Measurements from ENCODE around the gene TNNT3.

Gene TNNT3

DNA sequence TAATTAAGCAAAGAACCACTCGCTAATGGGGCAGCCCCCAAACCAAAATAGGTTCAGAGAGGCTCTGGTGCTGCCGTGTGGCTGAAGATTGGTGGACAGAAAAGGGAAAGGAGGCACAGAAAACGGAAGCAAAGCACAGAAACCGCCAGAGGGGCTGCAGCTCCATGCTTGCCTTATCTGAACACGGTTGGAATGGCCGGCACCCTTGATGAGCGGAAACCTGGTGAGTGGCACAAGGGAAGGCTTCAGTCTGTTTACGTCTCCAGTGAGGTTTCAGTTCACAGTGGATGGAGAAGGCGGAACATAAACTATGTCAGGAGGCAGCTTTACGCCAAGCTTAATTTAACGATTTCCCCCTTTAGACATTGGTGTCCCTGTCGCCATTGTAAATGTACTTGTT lies 22.6 kb upstream of the TNNT3 start:
- no peak for DNase-seq (ENCODE audit: low read depth, low spot score)

GRCh38 chr11:1899090-1899489 lies 20.4 kb upstream of the TNNT3 start:
- no peak for DNase-seq (ENCODE audit: low read depth, low spot score)

GRCh38 chr11:1899686-1900085 lies 19.8 kb upstream of the TNNT3 start:
- DNase-seq (ENCODE audit: low read depth, low spot score) = no peak

GRCh38 chr11:1906181-1906580 lies 13.3 kb upstream of the TNNT3 start:
- no peak for DNase-seq (ENCODE audit: low read depth, low spot score)

GRCh38 chr11:1906611-1907423 lies 12.7 kb upstream of the TNNT3 start:
- no peak for DNase-seq (ENCODE audit: low read depth, low spot score)

- no peak for DNase-seq (ENCODE audit: low read depth, low spot score)
Measured at GRCh38 chr11:1908618-1909017, 10.9 kb upstream of the TNNT3 start.

- DNase-seq (ENCODE audit: low read depth, low spot score) = no peak
Measured at GRCh38 chr11:1909524-1909923, 10.0 kb upstream of the TNNT3 start.

- DNase-seq (ENCODE audit: low read depth, low spot score) = no peak
Measured at GRCh38 chr11:1912289-1912878, 7.1 kb upstream of the TNNT3 start.

GRCh38 chr11:1913271-1914060 lies 6.0 kb upstream of the TNNT3 start:
- no peak for DNase-seq (ENCODE audit: low read depth, low spot score)

GRCh38 chr11:1915795-1916131 lies 3.7 kb upstream of the TNNT3 start:
- DNase-seq (ENCODE audit: low read depth, low spot score) = no peak

- DNase-seq (ENCODE audit: low read depth, low spot score) = no peak
Measured at GRCh38 chr11:1916132-1916985, 3.1 kb upstream of the TNNT3 start.

DNA sequence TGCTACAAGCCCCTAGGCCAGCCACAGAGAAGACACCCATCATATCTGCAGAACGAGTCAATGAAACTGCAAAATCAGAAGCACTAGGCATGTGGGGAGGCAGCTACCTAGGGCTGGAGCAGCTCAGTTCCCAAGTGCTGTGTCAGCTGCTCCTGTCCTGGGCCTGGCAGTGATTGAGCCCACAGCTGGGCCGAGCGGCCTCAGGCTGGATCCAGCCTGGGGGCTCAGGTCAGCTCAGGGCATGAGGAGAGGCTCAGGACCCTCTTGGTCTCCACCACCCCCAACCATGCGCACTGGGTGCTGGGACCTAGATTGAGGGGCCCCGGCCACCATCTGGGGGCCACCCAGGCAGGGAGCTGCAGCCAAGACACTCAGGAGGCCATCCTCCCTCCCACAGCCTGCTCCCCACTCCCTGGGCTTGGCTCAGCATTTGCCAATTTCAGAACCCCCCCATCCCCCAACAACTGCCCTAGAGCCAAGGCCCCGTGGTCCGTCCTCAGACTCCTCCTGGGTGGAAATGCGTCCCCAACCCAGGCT lies 2.4 kb upstream of the TNNT3 start:
- no peak for DNase-seq (ENCODE audit: low read depth, low spot score)

DNA sequence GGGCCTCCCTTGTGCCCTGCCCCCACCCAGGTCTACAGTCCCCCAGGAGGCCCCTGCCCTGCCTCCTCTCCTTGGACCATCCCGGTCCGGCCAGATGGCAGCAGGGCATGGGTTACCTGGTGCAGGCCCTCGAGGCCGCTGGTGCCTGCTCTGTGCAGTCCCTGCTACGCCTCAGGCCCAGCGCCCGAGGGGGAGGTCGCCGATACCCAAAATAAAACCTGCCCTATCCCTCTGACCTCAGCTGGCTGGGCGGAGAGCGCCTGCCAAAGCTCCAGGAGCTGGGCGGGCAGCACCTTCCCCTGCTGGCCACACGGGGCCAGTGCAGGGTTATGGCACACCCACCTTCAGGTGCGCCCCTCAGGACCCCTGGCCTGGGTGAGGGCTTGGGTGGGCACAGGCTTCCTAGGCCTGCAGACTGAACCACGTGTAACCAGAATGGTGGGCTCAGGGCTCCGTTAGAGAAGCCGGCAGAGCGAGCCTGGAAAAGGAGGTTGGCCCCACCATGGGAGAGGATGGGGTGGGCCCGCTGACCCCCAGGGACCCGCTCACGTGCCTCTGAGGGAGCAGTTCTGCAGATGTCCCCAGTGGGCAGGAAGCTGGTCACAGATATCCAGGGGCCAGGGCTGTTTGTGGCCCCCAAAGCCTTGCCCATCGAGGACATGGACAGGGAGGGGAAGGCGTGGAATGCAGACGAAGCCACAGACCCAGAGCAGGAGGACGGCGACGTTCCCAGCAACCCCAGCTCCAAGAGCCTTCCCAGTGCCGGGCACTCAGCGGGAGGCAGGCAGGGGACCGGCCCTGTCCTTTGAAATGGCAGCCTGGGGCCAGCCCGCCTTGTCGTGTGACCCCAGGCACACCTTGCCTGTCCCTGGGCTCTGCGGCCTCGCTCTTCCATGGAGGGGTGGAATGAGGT lies 1.7 kb upstream of the TNNT3 start:
- DNase-seq (ENCODE audit: low read depth, low spot score) = no peak

GRCh38 chr11:1918436-1919315 lies 827 bp upstream of the TNNT3 start:
- no peak for DNase-seq (ENCODE audit: low read depth, low spot score)

- no peak for DNase-seq (ENCODE audit: low read depth, low spot score)
Measured at GRCh38 chr11:1920128-1920908, 815 bp downstream of the TNNT3 start.

GRCh38 chr11:1920909-1921573 lies 1.5 kb downstream of the TNNT3 start:
- DNase-seq (ENCODE audit: low read depth, low spot score) = no peak

DNA sequence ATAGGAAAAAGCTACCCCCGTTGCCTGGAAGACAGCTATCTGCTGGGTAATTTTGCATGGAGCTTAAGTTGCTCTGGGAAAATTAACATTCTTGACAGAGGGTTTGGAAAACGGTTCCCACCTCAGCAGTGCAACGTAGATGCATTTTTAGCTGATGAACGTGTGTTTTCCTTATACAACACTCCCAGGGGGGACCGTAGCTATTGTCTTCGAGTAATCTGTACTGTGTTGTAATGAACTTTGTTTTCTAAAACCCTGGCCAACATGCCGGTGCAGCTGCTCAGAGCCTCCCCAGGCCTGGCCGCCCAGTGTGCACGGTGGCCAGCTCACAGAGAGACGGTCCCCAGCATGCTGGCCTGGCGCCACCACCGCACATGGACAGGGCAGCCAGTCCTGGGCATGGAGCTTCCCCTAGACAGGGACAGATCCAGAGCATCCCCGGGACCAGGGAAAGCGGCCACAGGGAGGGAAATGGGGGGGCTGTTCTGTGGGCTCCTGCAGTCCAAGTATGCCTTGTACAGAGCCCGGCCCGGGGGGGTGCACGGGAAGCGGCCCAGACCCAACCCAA lies 2.2 kb downstream of the TNNT3 start:
- DNase-seq (ENCODE audit: low read depth, low spot score) = no peak

All from smooth muscle cell of the brain vasculature (primary cell).